ENCODE data around the gene SLC5A12. TPM values are rescaled to one million over a fixed set of nuclear protein-coding genes. Genes with fewer than 3 reads are reported as not detected.

Gene SLC5A12
- total and polyA plus RNA-seq, 2 donors = 0.05 to 0.18 TPM

Other genes with a start within 250 kb of the SLC5A12 start
- gene MUC15, start 149.8 kb downstream of the SLC5A12 start, total RNA-seq = 6.1 TPM
- 24.5 TPM for gene MUC15, start 149.8 kb downstream of the SLC5A12 start, polyA plus RNA-seq

Measured in thymus (tissue), 2 donors.